Measurements from ENCODE around the gene CDH1. TPM values are rescaled to one million over a fixed set of nuclear protein-coding genes. Genes with fewer than 3 reads are reported as not detected.

The CDH1 gene
- total and polyA plus RNA-seq, 10 donors = 5.2 to 35.9 (median 10.9) TPM

- WGBS, 5 donors = 42 to 81% (median 56%) methylated on average over 1 of the region's 1 CpG
- intact Hi-C loops (cut with DNase I; ENCODE audit: low total_unique reads) = no loop called here
- Histone ChIP-seq H3K27ac (no peak overlapping the region), H3K9me3 (no peaks in the 10 kb centered on the region), H3K4me1 (peaks cover 0 to 17% (median 0%) of the 10 kb centered on the region in 6 donors), H3K27me3 (replicated peaks in 1 of 7) (peaks cover 0 to 6% (median 0%) of the 10 kb centered on the region in 7 donors), H3K36me3 (no peaks in the 10 kb centered on the region), H3K4me3 (no peak overlapping the region)
- DNase-seq = no peak
- no peak for TF ChIP-seq POLR2AphosphoS5 (IDR thresholded peaks at IDR 0.05)
- TF ChIP-seq POLR2A (IDR thresholded peaks at IDR 0.05) = no peak
- no peak for TF ChIP-seq CTCF (IDR thresholded peaks at IDR 0.05 in 8 of 11, conservative IDR thresholded peaks at IDR 0.05 in 3 of 11)
These were observed 30.5 kb downstream of the CDH1 start for GRCh38 chr16:68767581-68767980.

GRCh38 chr16:68768175-68768574, 31.1 kb downstream of the CDH1 start:
- Histone ChIP-seq H3K9me3 (no peaks in the 10 kb centered on the region), H3K4me3 (no peak overlapping the region), H3K27me3 (replicated peaks in 1 of 7) (peaks cover 0 to 4% (median 0%) of the 10 kb centered on the region in 7 donors), H3K36me3 (no peaks in the 10 kb centered on the region), H3K4me1 (peaks cover 0 to 15% (median 0%) of the 10 kb centered on the region in 6 donors), H3K27ac (no peak overlapping the region)
- DNase-seq = no peak
- TF ChIP-seq POLR2AphosphoS5 (IDR thresholded peaks at IDR 0.05) (no peak), CTCF (IDR thresholded peaks at IDR 0.05 in 8 of 11, conservative IDR thresholded peaks at IDR 0.05 in 3 of 11) (no peak), POLR2A (IDR thresholded peaks at IDR 0.05) (no peak)
- 75 to 91% (median 83%) methylated on average over 7 of the region's 7 CpGs for WGBS, 5 donors
- intact Hi-C loops (cut with DNase I; ENCODE audit: low total_unique reads) = no loop called here

- no peaks in the 10 kb centered on the region for H3K36me3 ChIP-seq
- no peak for DNase-seq
- 76 to 91% (median 88%) methylated on average over 2 of the region's 2 CpGs for WGBS, 5 donors
- peaks cover 0 to 10% (median 0%) of the 10 kb centered on the region in 6 donors for H3K4me1 ChIP-seq
- no peak overlapping the region for H3K27ac ChIP-seq
- no peaks in the 10 kb centered on the region for H3K9me3 ChIP-seq
- no peaks in the 10 kb centered on the region for H3K27me3 ChIP-seq (replicated peaks in 1 of 7)
- intact Hi-C loops (cut with DNase I; ENCODE audit: low total_unique reads) = no loop called here
- H3K4me3 ChIP-seq = no peak overlapping the region
- TF ChIP-seq POLR2A (IDR thresholded peaks at IDR 0.05) (no peak), CTCF (IDR thresholded peaks at IDR 0.05 in 8 of 11, conservative IDR thresholded peaks at IDR 0.05 in 3 of 11) (no peak), POLR2AphosphoS5 (IDR thresholded peaks at IDR 0.05) (no peak)
These were observed 31.7 kb downstream of the CDH1 start for GRCh38 chr16:68768771-68769170.

GRCh38 chr16:68770671-68771070, 33.6 kb downstream of the CDH1 start:
- intact Hi-C loops (cut with DNase I; ENCODE audit: low total_unique reads) = no loop called here
- TF ChIP-seq POLR2AphosphoS5 (IDR thresholded peaks at IDR 0.05) (no peak), POLR2A (IDR thresholded peaks at IDR 0.05) (no peak), CTCF (IDR thresholded peaks at IDR 0.05 in 8 of 11, conservative IDR thresholded peaks at IDR 0.05 in 3 of 11) (no peak)

More at GRCh38 chr16:68770671-68771070, 33.6 kb downstream of the CDH1 start:
- Histone ChIP-seq H3K27me3 (replicated peaks in 1 of 7) (no peaks in the 10 kb centered on the region), H3K4me3 (no peak overlapping the region), H3K4me1 (no peaks in the 10 kb centered on the region), H3K9me3 (no peaks in the 10 kb centered on the region), H3K36me3 (no peaks in the 10 kb centered on the region), H3K27ac (no peak overlapping the region)
- no peak for DNase-seq
- 72 to 89% (median 82%) methylated on average over 8 of the region's 8 CpGs for WGBS, 5 donors

Measured in spleen (tissue), 11 donors.